ENCODE data around the gene GDAP1L1.

DNA sequence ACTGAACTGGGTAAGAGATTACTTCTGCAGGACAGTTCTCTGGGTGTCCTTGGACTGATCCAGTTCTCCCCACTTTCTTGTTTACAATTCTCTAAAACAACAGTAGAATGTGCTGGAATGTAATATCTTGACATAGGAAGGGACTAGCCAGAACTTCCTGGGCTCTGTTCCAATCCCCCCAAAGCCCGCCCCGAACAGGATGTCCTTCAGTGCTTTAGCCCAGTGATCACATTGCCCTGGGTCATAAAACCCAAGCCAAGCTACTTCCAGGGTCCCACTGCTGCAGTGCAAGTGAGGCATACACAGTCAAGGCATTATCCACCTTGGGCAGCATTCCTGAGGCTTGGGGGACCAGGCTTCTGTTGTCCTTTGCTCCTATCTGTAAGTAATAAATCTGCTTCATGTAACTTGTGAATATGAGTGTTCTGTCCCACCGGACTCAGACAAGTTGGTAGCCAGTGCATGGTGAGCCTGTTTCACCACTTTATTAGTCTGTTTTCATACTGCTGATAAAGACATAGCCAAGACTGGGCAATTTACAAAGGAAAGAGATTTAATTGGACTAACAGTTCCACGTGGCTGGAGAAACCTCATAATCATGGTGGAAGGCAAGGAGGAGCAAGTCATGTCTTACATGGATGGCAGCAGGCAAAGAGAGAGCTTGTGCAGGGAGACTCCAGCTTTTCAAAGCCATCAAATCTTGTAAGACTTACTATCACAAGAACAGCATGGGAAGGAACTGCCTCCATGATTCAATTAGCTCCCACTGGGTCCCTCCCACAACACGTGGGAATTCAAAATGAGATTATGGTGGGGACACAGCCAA is 40.4 kb downstream of the GDAP1L1 start:
- TF ChIP-seq, protein P1, sequence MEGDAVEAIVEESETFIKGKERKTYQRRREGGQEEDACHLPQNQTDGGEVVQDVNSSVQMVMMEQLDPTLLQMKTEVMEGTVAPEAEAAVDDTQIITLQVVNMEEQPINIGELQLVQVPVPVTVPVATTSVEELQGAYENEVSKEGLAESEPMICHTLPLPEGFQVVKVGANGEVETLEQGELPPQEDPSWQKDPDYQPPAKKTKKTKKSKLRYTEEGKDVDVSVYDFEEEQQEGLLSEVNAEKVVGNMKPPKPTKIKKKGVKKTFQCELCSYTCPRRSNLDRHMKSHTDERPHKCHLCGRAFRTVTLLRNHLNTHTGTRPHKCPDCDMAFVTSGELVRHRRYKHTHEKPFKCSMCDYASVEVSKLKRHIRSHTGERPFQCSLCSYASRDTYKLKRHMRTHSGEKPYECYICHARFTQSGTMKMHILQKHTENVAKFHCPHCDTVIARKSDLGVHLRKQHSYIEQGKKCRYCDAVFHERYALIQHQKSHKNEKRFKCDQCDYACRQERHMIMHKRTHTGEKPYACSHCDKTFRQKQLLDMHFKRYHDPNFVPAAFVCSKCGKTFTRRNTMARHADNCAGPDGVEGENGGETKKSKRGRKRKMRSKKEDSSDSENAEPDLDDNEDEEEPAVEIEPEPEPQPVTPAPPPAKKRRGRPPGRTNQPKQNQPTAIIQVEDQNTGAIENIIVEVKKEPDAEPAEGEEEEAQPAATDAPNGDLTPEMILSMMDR (IDR thresholded peaks at IDR 0.05; ENCODE audit: low read depth, low read length) = no peak
- no peak for TF ChIP-seq EZH2phosphoT487 (IDR thresholded peaks at IDR 0.05; ENCODE audit: low read depth)
